ENCODE data around the gene PPP1R37.

The PPP1R37 gene

DNA sequence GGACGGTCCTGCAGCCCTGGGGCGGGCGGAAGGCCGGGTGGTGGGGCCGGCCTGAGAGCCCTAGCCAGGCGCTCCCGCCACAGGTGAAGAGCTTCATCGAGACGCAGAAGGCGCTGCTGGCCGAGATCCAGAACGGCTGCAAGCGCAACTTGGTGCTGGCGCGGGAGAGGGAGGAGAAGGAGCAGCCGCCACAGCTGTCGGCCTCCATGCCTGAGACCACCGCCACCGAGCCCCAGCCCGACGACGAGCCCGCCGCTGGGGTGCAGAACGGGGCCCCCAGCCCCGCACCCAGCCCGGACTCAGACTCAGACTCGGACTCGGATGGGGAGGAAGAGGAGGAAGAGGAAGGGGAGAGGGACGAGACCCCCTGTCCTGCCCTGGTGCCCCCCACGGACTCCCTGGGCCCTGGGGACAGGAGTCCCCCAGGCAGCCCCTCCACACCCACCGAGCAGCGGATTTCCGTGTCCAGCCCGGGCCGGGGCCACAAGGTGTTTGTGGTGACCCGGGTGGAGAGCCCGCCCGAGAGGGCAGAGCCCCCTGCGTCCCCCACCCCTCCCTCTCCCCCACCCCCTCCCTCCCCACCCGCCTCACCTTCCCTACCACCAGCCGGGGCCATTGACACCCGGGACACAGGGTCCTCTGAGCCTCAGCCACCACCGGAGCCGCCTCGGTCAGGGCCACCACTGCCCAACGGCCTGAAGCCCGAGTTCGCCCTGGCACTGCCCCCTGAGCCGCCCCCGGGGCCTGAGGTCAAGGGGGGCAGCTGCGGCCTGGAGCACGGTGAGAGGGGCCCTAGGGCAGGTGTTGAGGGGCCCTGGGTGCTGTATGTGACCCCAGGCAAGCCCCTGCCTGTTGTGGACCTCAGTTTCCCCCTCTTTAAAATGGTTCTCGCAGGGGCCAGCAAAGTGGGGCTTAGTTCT, 52.6 kb downstream of the PPP1R37 start:
- Histone ChIP-seq H3K27me3 (ENCODE audit: control insufficient read depth, insufficient read depth, low read length) (no peaks in the 10 kb centered on the region), H3K9ac (ENCODE audit: low read depth, low read length) (no peak overlapping the region), H3K4me1 (ENCODE audit: control insufficient read depth, insufficient read depth, low read length) (no peaks in the 10 kb centered on the region), H3K4me3 (ENCODE audit: low read length) (no peak overlapping the region), H3K9me3 (replicated peaks; ENCODE audit: low read length) (no peaks in the 10 kb centered on the region), H3K4me2 (ENCODE audit: low read length) (no peak overlapping the region), H3K36me3 (ENCODE audit: insufficient read depth, low read length) (peaks cover 39% of the 10 kb centered on the region)

DNA sequence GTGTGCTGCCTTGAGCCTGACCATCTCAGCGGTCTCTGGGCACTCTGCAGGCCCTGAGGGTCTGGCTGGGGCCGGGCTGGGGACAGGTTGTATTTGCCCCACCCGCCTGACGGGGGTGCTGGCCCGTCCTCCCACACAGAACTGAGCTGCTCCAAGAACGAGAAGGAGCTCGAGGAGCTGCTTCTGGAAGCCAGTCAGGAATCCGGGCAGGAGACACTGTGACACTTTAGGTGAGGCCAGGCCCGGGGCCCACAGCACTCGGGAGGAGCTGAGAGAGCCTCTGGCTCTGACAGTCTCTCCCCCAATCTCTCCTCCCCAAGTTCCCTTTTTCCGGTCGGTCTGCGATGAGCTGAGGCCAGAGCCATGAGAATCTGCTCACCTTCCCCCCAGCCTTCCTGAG, 53.3 kb downstream of the PPP1R37 start:
- Histone ChIP-seq H3K9me3 (replicated peaks; ENCODE audit: low read length) (no peaks in the 10 kb centered on the region), H3K4me3 (ENCODE audit: low read length) (no peak overlapping the region), H3K27me3 (ENCODE audit: control insufficient read depth, insufficient read depth, low read length) (peaks cover 2% of the 10 kb centered on the region), H3K9ac (ENCODE audit: low read depth, low read length) (no peak overlapping the region), H3K4me2 (ENCODE audit: low read length) (no peak overlapping the region), H3K4me1 (ENCODE audit: control insufficient read depth, insufficient read depth, low read length) (no peaks in the 10 kb centered on the region), H3K36me3 (ENCODE audit: insufficient read depth, low read length) (peaks cover 33% of the 10 kb centered on the region)

DNA sequence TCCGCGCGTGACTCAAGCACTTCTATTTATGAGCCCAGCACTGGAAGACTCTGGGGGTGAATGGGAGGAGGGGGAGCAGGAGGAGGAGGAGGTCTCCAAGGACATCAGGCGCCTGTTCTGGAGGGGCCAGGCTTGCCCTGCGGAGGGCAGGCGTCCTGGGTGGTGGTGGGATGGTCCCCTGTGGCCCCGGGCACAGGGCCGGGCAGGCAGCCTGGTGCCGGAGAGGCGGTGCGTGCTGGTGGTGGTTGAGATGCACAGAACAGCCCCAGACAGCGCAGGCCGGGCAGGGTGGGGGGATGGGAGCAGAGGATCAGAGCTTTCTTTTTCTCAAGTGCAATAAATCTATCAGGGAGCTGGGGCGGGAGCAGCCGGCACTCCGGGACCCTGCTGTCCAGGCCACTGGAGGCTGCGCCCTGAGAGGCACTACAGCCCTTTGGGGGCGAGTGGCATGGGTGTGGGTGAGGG, 53.8 kb downstream of the PPP1R37 start:
- Histone ChIP-seq H3K36me3 (ENCODE audit: insufficient read depth, low read length) (peaks cover 28% of the 10 kb centered on the region), H3K9ac (ENCODE audit: low read depth, low read length) (no peak overlapping the region), H3K4me1 (ENCODE audit: control insufficient read depth, insufficient read depth, low read length) (peaks cover 5% of the 10 kb centered on the region), H3K4me2 (ENCODE audit: low read length) (no peak overlapping the region), H3K4me3 (ENCODE audit: low read length) (no peak overlapping the region), H3K9me3 (replicated peaks; ENCODE audit: low read length) (no peaks in the 10 kb centered on the region), H3K27me3 (ENCODE audit: control insufficient read depth, insufficient read depth, low read length) (peaks cover 8% of the 10 kb centered on the region)

DNA sequence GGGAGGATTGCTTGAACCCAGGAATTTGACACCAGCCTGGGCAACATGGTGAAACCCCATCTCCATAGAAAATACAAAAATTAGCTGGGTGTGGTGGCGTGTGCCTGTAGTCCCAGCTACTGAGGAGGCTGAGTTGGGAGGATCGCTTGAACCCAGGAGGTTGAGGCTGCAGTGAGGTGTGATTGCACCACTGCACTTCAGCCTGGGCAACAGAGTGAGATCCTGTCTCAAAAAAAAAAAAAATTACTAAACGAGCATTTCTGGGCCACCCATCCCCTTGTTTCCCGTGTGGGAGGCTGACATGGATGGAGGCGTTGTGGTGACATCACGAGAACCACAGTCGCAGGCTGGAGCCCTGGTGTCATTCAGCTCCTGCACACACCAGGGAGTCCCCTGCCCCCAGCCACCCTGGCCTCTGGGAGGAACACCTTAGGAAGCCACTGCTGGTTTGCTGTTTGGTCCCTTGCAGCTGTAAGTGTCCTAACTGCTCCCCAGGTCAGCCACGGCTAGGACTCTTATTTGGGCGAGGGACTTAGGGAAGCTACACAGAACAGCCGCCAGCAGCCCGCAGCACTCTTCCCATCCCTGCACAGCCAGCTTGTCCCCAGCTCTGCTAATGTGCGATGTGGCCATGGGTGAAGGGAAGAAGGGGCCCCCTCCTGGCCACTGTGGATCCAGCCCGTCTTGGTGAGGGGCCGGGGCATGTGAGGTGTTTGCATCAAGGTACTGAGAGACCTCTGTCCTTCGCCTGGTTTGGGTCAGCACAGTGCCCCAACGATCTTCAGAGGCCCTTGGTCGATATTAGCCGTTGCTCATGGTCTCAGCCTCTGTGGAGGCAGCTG, 55.1 kb downstream of the PPP1R37 start:
- no peak overlapping the region for H3K4me2 ChIP-seq (ENCODE audit: low read length)
- peaks cover 18% of the 10 kb centered on the region for H3K4me1 ChIP-seq (ENCODE audit: control insufficient read depth, insufficient read depth, low read length)
- H3K4me3 ChIP-seq (ENCODE audit: low read length) = no peak overlapping the region
- no peaks in the 10 kb centered on the region for H3K9me3 ChIP-seq (replicated peaks; ENCODE audit: low read length)
- no peak overlapping the region for H3K9ac ChIP-seq (ENCODE audit: low read depth, low read length)
- peaks cover 20% of the 10 kb centered on the region for H3K36me3 ChIP-seq (ENCODE audit: insufficient read depth, low read length)
- H3K27me3 ChIP-seq (ENCODE audit: control insufficient read depth, insufficient read depth, low read length) = peaks cover 20% of the 10 kb centered on the region

DNA sequence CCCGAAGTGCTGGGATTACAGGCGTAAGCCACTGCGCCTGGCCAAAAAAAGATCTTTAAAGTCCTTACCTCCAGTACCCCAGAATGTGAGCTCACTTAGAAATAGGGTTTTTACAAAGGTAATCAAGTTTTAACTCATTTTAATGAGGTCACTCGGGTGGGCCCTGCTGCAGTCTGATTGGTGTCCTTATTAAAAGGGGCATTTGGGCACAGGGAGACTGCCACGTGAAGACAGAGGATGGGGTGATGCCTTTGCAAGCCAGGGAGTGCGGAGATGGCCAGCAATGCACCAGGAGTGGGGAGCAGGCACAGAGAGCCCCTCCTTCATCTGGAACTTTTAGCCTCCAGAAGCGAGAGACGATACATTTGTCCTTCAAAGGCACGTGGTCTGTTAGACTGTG, 56.1 kb downstream of the PPP1R37 start:
- Histone ChIP-seq H3K27me3 (ENCODE audit: control insufficient read depth, insufficient read depth, low read length) (peaks cover 25% of the 10 kb centered on the region), H3K9ac (ENCODE audit: low read depth, low read length) (no peak overlapping the region), H3K36me3 (ENCODE audit: insufficient read depth, low read length) (peaks cover 20% of the 10 kb centered on the region), H3K4me3 (ENCODE audit: low read length) (no peak overlapping the region), H3K9me3 (replicated peaks; ENCODE audit: low read length) (no peaks in the 10 kb centered on the region), H3K4me2 (ENCODE audit: low read length) (no peak overlapping the region), H3K4me1 (ENCODE audit: control insufficient read depth, insufficient read depth, low read length) (peaks cover 28% of the 10 kb centered on the region)

DNA sequence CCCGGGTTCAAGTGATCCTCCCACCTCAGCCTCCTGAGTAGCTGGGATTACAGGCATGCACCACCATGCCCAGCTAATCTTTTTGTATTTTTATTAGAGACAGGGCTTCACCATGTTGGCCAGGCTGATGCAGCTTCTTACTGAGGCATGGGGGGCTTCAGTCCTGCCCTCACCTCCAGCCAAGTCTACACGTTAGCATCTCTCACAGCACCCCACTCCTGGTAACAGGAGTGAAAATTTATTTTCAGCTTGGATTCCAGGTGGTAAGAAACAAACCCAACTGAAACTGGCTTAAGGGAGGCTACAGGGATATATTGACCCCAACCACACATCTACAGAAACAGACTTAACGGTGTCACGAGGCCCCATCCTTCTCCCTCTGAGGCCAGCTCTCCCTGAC, 57.2 kb downstream of the PPP1R37 start:
- peaks cover 34% of the 10 kb centered on the region for H3K4me1 ChIP-seq (ENCODE audit: control insufficient read depth, insufficient read depth, low read length)
- H3K4me2 ChIP-seq (ENCODE audit: low read length) = no peak overlapping the region
- H3K4me3 ChIP-seq (ENCODE audit: low read length) = no peak overlapping the region
- no peaks in the 10 kb centered on the region for H3K9me3 ChIP-seq (replicated peaks; ENCODE audit: low read length)
- H3K36me3 ChIP-seq (ENCODE audit: insufficient read depth, low read length) = peaks cover 14% of the 10 kb centered on the region
- peaks cover 25% of the 10 kb centered on the region for H3K27me3 ChIP-seq (ENCODE audit: control insufficient read depth, insufficient read depth, low read length)
- H3K9ac ChIP-seq (ENCODE audit: low read depth, low read length) = no peak overlapping the region

DNA sequence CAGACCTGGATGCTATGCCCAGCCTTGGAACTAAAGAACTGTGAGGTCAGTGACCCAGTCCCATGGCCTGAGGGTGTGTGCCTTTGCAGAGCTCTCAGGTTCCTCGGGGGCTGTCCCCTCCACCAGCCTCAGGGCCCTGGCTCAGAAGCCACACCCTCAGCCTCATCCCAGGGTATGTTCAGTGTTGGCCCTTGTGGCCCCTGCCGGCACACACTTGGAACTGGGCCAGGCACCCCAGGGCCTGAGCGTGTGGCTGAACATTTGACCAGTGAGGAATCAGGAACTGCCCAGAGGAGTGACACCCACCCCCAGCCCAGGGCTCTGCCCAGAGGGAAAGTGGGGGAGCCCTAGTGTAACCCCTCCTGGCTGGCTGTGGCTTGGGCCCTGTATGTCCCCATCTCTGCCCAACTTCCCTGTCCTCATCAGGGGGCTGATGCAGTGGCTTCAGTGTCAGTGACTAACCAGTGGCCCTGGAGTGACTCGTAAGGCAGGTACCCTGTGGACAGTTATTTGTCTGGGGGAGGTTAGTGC, 57.8 kb downstream of the PPP1R37 start:
- Histone ChIP-seq H3K4me2 (ENCODE audit: low read length) (no peak overlapping the region), H3K36me3 (ENCODE audit: insufficient read depth, low read length) (peaks cover 10% of the 10 kb centered on the region)

DNA sequence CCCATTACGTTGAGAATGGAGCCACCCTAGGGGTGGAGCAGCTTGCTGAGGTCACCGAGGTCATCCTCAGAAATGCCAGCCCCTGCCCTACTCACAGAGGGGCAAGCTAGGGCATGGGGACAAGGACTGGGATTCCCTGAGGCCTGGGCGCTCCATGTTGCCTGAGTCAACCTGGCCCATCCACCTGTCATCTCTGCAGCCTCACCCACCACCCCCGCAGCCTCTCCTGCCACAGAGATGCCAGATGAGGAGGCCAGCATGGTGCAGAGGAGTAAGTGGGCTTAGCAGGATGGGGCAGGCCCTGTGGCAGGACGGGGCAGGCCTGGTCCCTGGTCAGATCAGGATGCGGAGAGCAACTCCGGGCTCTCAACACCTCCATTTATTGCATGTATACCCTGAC, 58.3 kb downstream of the PPP1R37 start:
- H3K9ac ChIP-seq (ENCODE audit: low read depth, low read length) = no peak overlapping the region
- H3K4me1 ChIP-seq (ENCODE audit: control insufficient read depth, insufficient read depth, low read length) = peaks cover 34% of the 10 kb centered on the region
- H3K27me3 ChIP-seq (ENCODE audit: control insufficient read depth, insufficient read depth, low read length) = peaks cover 25% of the 10 kb centered on the region
- no peak overlapping the region for H3K4me3 ChIP-seq (ENCODE audit: low read length)
- no peak overlapping the region for H3K4me2 ChIP-seq (ENCODE audit: low read length)
- no peaks in the 10 kb centered on the region for H3K9me3 ChIP-seq (replicated peaks; ENCODE audit: low read length)
- H3K36me3 ChIP-seq (ENCODE audit: insufficient read depth, low read length) = peaks cover 5% of the 10 kb centered on the region

More for the DNA sequence above, 57.8 kb downstream of the PPP1R37 start:
- H3K9me3 ChIP-seq (replicated peaks; ENCODE audit: low read length) = no peaks in the 10 kb centered on the region
- H3K4me1 ChIP-seq (ENCODE audit: control insufficient read depth, insufficient read depth, low read length) = peaks cover 34% of the 10 kb centered on the region
- H3K27me3 ChIP-seq (ENCODE audit: control insufficient read depth, insufficient read depth, low read length) = peaks cover 25% of the 10 kb centered on the region
- H3K4me3 ChIP-seq (ENCODE audit: low read length) = no peak overlapping the region
- no peak overlapping the region for H3K9ac ChIP-seq (ENCODE audit: low read depth, low read length)

DNA sequence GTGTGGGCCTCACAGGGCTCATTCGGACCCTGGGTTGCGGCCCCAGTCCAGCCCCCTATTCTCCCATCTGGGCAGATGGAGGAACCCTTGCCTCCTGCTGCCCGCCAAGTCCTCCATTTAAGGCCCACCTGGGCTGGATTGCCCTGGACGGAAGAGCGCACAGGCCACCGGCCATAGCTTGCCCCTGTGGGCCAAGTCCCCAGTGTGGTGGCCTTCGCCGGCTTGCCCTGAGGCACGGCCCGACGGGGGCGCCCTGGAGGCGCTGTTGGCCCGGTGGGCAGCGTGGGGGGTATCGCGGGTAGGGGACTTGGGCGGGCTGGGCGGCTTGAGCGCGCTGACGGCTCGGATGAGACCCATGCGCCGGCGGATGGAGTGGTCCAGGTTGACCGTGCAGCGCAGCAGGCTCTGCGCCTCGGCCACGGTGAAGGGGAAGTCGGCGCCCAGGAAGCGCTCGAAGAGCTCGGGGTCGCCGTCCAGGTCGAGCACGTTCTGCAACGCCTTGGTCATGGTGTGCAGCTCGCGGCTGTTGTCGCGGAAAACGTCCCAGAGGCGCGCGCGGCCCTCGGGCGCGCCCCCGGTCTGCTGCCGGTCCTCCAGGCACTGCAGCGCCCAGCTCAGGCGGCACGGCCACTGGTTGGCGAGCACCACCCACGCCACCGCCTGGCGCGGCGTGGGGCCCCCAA, 59.0 kb downstream of the PPP1R37 start:
- Histone ChIP-seq H3K4me3 (ENCODE audit: low read length) (peak overlapping the region; percentile 59), H3K9ac (ENCODE audit: low read depth, low read length) (no peak overlapping the region), H3K4me2 (ENCODE audit: low read length) (peak overlapping the region; percentile 81), H3K36me3 (ENCODE audit: insufficient read depth, low read length) (no peaks in the 10 kb centered on the region), H3K4me1 (ENCODE audit: control insufficient read depth, insufficient read depth, low read length) (peaks cover 34% of the 10 kb centered on the region), H3K9me3 (replicated peaks; ENCODE audit: low read length) (no peaks in the 10 kb centered on the region), H3K27me3 (ENCODE audit: control insufficient read depth, insufficient read depth, low read length) (peaks cover 25% of the 10 kb centered on the region)

DNA sequence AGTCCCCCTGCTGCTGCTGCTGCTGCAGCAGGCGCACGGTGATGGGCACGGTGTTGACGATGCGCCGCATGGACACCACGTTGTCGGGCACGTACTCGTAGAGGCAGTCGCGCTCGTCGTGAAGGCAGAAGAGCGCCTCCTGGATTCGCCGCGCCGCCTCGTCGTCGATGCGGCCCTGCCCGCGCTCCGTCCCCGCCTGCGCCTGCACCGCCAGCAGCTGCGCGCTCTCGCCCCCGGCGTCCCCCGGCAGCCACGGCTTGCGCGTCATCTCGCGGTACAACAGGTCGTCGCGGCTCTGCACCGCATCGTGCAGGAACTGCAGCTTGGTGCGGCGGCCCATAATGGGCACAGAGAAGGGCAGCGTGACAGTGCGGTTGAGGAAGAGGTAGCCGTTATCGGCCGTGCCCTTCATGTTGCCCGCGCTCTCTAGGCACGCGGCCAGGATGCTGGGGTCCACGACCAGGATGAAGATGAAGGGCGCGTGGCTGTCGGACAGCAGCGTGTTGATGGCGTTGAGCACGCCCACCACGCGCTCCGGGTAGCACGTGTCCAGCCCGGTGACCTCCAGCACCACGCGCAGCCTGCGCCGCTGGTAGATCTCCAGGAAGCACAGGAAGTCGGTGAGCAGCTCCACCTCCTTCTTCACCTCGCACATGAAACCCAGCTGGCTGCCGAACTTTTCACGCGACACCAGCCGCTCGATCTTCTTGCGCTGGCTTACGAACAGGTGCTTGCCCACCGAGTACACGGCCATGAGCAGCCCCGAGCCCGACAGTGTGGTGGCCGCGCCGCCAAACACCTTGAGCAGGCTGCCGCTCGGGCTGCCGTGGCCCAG, 59.7 kb downstream of the PPP1R37 start:
- H3K4me3 ChIP-seq (ENCODE audit: low read length) = peak overlapping the region; percentile 59
- H3K27me3 ChIP-seq (ENCODE audit: control insufficient read depth, insufficient read depth, low read length) = peaks cover 26% of the 10 kb centered on the region
- H3K4me1 ChIP-seq (ENCODE audit: control insufficient read depth, insufficient read depth, low read length) = peaks cover 34% of the 10 kb centered on the region
- H3K9me3 ChIP-seq (replicated peaks; ENCODE audit: low read length) = no peaks in the 10 kb centered on the region
- H3K4me2 ChIP-seq (ENCODE audit: low read length) = peak overlapping the region; percentile 81
- no peaks in the 10 kb centered on the region for H3K36me3 ChIP-seq (ENCODE audit: insufficient read depth, low read length)
- H3K9ac ChIP-seq (ENCODE audit: low read depth, low read length) = no peak overlapping the region

Measured in skeletal muscle satellite cell (primary cell).